Effector CD4-positive, alpha-beta T cell (primary cell): ENCODE measurements around the gene CLEC17A.

ENCODE experiments used
- DNase-seq: peaks from one replicate; pipeline ENCODE4 v3.0.0-alpha.2; 2020

The CLEC17A gene

DNA sequence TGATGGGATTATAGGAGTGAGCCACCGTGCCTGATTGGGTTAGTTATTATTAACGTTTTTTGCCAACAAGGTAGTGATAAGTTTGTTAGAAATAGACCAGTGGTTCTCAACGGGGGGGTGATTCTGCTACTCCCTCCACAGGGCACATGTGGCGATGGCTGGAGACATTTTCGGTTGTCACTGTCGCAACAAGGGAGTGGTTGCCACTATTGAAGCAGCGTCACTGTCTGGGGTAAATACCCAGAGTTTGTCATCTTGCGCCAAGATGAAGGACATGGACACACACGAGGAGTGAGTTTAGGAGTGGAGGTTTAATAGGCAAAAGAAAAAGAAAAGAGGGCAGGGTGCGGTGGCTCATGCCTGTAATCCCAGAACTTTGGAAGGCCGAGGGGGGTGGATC, 72.8 kb downstream of the CLEC17A start:
- no peak for DNase-seq

DNA sequence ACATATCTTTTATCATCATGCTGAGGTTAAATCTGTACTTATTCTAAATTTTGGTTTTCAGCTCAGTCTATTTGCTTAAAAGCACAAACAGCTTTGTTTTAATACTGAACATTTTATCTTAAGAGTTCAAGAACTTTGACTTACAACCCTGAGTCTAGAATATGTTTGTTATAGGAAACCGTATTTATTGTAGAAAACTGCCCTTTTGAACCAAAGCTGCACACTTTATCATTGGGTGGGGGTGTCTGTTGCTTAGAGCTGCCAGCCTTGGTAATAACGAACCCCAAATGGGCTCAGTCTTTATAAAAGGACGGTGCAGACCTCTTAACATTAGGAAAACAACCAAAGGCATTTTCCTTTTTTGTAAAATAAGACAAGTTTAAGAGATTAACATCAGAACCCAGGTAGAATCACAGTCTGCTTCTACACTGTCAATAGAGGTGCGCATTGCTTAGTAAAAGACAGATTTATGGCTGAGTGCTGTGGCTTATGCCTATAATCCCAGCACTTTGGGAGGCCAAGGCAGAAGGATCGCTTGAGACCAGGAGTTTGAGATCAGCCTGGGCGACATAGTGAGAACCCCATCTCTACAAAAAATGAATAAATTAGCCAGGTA, 77.1 kb downstream of the CLEC17A start:
- no peak for DNase-seq

DNA sequence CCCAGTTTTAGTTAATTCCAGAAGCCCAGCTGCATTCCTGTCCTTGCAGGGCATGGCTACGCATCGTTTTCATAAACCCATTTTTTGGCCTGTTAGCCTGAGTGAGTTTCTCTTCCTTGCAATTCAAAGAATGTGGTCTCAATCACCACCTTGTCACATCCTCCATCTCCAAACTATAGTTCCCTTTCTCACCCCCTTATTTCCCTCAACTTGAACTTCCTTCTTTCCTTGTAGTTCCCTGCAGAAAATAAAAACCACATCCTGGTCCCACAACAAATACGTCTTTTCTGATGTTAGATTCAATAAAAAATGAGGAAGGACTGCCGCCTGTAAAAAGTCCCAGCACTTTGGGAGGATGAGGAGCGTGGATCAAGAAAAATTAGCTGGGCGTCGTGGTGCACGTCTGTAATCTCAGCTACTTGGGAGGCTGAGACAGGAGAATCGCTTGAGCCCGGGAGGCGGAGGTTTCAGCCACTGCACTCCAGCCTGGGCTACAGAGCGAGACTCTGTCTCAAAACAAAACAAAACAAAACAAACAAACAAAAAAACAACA, 78.6 kb downstream of the CLEC17A start:
- DNase-seq = no peak
